Measurements from ENCODE around the gene SOX11.

The SOX11 gene

GRCh38 chr2:5692561-5693286, 540 bp downstream of the SOX11 start:
- FAIRE-seq, result no peak

DNA sequence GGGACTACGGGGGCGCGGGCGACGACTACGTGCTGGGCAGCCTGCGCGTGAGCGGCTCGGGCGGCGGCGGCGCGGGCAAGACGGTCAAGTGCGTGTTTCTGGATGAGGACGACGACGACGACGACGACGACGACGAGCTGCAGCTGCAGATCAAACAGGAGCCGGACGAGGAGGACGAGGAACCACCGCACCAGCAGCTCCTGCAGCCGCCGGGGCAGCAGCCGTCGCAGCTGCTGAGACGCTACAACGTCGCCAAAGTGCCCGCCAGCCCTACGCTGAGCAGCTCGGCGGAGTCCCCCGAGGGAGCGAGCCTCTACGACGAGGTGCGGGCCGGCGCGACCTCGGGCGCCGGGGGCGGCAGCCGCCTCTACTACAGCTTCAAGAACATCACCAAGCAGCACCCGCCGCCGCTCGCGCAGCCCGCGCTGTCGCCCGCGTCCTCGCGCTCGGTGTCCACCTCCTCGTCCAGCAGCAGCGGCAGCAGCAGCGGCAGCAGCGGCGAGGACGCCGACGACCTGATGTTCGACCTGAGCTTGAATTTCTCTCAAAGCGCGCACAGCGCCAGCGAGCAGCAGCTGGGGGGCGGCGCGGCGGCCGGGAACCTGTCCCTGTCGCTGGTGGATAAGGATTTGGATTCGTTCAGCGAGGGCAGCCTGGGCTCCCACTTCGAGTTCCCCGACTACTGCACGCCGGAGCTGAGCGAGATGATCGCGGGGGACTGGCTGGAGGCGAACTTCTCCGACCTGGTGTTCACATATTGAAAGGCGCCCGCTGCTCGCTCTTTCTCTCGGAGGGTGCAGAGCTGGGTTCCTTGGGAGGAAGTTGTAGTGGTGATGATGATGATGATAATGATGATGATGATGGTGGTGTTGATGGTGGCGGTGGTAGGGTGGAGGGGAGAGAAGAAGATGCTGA, 1.4 kb downstream of the SOX11 start:
- FAIRE-seq, result no peak

DNA sequence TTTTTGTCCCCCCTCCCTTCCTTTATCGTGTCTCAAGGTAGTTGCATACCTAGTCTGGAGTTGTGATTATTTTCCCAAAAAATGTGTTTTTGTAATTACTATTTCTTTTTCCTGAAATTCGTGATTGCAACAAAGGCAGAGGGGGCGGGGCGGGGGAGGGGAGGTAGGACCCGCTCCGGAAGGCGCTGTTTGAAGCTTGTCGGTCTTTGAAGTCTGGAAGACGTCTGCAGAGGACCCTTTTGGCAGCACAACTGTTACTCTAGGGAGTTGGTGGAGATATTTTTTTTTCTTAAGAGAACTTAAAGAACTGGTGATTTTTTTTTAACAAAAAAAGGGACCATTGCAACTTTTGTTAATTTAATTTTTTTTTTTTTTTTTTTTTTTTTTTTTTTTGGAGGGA, 2.1 kb downstream of the SOX11 start:
- no peak for FAIRE-seq

GRCh38 chr2:5695654-5696403, 3.6 kb downstream of the SOX11 start:
- no peak for FAIRE-seq

DNA sequence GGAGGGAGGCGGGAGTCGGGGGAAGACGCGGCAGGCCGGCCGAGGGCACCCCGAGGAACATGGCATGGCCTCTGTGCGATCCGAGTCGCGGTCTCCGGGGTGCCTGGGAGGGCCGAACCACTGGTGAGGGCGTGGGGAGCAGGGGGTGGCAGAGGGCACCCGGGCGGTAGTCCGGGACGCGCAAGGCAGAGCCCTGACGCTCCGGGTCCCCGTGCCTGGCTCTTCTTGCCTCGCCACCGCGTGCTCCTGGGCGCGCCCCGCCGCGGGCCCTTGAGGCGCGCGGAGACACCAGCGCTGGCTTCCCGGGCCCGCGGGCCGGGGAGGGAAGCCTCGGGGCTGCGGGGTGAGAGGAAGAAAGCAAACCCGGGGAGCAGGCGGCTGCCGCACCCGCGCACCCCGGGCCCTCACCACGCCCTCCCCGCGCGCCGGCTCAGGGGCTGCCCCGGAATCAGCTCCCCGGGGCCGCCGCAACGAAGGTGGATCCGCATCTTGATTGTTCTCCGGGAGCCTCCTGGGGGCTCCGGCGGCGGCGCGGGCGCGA, 4.3 kb downstream of the SOX11 start:
- no peak for FAIRE-seq

DNA sequence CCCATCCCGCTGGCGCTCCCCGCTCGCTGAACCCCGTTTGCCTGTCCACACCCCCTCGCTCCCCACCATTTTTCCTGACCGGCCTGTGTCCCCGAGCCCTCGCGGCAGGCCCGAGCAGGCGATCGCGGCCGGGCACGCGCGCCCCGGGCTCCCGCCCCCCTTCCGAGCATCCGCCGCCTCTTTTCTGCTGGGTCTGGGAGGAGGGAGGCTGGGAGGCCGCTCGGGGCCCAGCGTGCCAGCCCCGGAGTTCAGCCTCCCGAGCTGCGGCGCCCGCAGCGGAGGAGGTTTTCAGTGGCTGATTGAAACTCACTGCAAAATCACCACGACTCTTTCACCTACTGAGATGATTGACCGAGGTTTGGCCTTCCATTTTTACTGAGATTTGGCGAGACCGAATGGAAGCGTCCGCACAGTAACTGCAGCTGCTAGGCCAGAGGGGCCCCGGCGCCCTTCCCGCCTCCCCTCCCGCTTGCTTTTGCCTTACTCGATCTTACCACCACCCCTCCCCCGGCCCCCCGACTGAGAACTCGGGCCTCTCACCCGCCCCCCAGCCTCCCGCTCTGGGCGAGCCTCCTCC, 4.8 kb downstream of the SOX11 start:
- no peak for FAIRE-seq

- FAIRE-seq, result no peak
These were observed 5.4 kb downstream of the SOX11 start for GRCh38 chr2:5697562-5697961.

- no peak for FAIRE-seq
These were observed 6.0 kb downstream of the SOX11 start for GRCh38 chr2:5698134-5698533.

- FAIRE-seq, result no peak
These were observed 7.8 kb downstream of the SOX11 start for GRCh38 chr2:5699963-5700362.

DNA sequence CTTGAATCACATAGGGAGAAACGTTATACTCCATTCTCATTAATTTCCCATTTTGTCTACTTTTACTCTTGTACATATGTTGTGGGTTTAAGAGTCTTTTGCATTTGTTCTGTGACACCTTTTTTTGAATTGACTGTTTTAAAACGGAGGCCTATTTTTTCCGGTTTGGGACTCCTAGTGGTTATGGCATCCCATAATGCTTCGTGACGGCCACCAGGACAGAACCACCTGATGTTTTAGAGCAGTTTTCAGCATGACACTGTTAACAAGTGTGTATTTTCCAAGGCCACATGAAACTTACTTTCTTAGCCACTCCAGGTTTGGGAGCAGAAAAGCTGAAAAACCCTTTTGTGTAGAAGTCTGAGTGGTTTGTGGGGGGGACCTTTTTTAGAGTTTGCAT, 8.4 kb downstream of the SOX11 start:
- no peak for FAIRE-seq

- FAIRE-seq, result no peak
These were observed 9.1 kb downstream of the SOX11 start for GRCh38 chr2:5701266-5701665.

GRCh38 chr2:5703166-5703565, 11.0 kb downstream of the SOX11 start:
- FAIRE-seq, result no peak

- no peak for FAIRE-seq
These were observed 13.3 kb downstream of the SOX11 start for GRCh38 chr2:5705490-5705889.

GRCh38 chr2:5706717-5707455, 14.7 kb downstream of the SOX11 start:
- FAIRE-seq, result no peak

- FAIRE-seq, result no peak
These were observed 18.4 kb downstream of the SOX11 start for GRCh38 chr2:5710615-5711014.

GRCh38 chr2:5713101-5713500, 20.9 kb downstream of the SOX11 start:
- no peak for FAIRE-seq

DNA sequence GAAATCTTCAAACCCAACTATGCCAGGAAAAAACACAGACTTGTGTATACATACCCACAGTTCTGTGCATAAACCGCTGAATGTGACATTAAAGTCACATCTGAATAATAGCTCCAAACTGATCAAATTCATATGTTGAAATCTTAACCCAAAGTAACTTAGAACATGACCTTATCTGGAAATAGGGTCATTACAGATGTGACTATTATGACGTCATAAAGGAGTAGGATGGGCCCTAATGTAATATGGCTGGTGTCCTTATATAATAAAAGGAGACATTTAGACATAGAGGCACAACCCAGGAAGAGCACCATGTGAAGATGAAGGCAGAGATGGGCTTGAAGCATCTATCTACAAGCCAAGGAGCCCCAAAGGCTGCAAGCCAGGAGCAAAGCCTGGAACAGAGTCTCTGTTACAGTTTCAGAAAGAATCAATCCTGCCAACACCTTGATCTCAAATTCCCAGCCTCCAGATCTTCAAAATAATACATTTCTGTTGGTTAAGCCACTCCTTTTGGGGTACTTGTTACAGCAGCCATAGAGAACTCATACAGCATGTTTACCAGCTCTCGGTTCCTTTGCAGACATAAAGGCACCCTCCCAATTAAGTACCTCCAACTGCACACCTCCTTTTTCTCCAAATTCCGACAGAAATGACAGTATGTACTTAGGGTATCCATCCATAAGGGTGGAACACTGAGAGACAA, 27.6 kb downstream of the SOX11 start:
- FAIRE-seq, result no peak

- no peak for FAIRE-seq
These were observed 28.2 kb downstream of the SOX11 start for GRCh38 chr2:5720426-5720825.

DNA sequence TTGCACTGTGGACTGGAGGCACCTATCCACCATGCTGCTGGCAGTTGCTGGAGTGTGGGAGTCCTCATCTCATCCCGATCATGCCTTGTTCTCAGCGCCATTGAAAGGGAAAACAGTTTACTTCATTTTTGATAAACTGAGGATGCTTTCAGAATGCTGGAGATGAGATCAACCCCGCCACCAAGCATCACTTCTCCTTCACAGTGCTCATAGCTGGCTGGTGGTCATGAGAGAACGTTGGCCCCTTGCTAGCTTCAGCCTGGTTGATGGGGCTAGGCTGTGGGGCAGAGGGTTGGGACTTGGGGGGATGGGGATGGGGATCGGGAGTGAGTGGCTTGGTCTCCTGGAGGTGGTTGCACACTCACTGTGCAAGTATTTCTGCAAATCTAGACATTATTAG, 30.1 kb downstream of the SOX11 start:
- no peak for FAIRE-seq

- FAIRE-seq, result no peak
These were observed 31.9 kb downstream of the SOX11 start for GRCh38 chr2:5723791-5724735.

Measured in colon (tissue), 2 donors.